Urinary bladder (tissue), 4 donors: ENCODE measurements around the gene RASAL3. TPM values are rescaled to one million over a fixed set of nuclear protein-coding genes. Genes with fewer than 3 reads are reported as not detected.
"Not testable (repeated sequence)": the region's sequence is repeated elsewhere in the genome, so short reads cannot be mapped to it uniquely, and the experiment has no call there.

Experiments
- DNase-seq: peaks from one replicate; pipeline ENCODE4 v3.0.0-alpha.2; 2015; ENCODE audit errors: extremely low spot score
- H3K27ac ChIP-seq: one replicate; pipeline ENCODE4 v1.5.1; 2013; ENCODE audit warnings: low read depth, mild to moderate bottlenecking, moderate library complexity
- H3K36me3 ChIP-seq: one replicate; pipeline ENCODE4 v1.6.1; 2013; ENCODE audit warnings: mild to moderate bottlenecking, moderate library complexity; ENCODE audit not compliant: insufficient read depth
- H3K4me1 ChIP-seq: one replicate; pipeline ENCODE4 v1.6.1; 2013; ENCODE audit warnings: mild to moderate bottlenecking, moderate library complexity; ENCODE audit not compliant: insufficient read depth
- H3K4me3 ChIP-seq: one replicate; pipeline ENCODE4 v1.5.1; 2013; ENCODE audit warnings: low read depth, low read length
- WGBS: extraction: QIAGEN DNeasy Blood & Tissue Kit; methylation state at CpG from one replicate; pipeline ENCODE4 v1.1.7; 2013; 5-methylcytosine and 5-hydroxymethylcytosine counted together
- polyA plus RNA-seq: library from polyadenylated mRNA; stranded (reverse); fragments of 200-250 nt; gene quantifications from one replicate; pipeline ENCODE4 v1.2.3, GENCODE V29; 2013
- total RNA-seq: library from RNA; depleted of rRNA; stranded (reverse); fragments of >200 nt; gene quantifications from one replicate; pipeline ENCODE4 v1.2.3, GENCODE V29; 2014
- donor health status: healthy with polysubstance abuse.
- donor health status: healthy.

The RASAL3 gene
- total and polyA plus RNA-seq, 2 donors: 0.85 to 1.8 TPM

- H3K36me3 ChIP-seq: peaks cover 7% of the 10 kb centered on the region
- no peaks in the 10 kb centered on the region for H3K4me1 ChIP-seq
- no peak for DNase-seq
- no peak overlapping the region for H3K4me3 ChIP-seq
- 52% methylated on average over 12 of the region's 12 CpGs for WGBS
- peak overlapping the region; percentile 27 for H3K27ac ChIP-seq
Measured at GRCh38 chr19:15421136-15421695, 43.1 kb downstream of the RASAL3 start.

- no peaks in the 10 kb centered on the region for H3K4me1 ChIP-seq
- peak overlapping the region; percentile 29 for H3K4me3 ChIP-seq
- no peak overlapping the region for H3K27ac ChIP-seq
- H3K36me3 ChIP-seq: peaks cover 4% of the 10 kb centered on the region
- no peak for DNase-seq
- WGBS: 26% methylated on average over 16 of the region's 16 CpGs
Measured at GRCh38 chr19:15419413-15420025, 44.8 kb downstream of the RASAL3 start.

DNA sequence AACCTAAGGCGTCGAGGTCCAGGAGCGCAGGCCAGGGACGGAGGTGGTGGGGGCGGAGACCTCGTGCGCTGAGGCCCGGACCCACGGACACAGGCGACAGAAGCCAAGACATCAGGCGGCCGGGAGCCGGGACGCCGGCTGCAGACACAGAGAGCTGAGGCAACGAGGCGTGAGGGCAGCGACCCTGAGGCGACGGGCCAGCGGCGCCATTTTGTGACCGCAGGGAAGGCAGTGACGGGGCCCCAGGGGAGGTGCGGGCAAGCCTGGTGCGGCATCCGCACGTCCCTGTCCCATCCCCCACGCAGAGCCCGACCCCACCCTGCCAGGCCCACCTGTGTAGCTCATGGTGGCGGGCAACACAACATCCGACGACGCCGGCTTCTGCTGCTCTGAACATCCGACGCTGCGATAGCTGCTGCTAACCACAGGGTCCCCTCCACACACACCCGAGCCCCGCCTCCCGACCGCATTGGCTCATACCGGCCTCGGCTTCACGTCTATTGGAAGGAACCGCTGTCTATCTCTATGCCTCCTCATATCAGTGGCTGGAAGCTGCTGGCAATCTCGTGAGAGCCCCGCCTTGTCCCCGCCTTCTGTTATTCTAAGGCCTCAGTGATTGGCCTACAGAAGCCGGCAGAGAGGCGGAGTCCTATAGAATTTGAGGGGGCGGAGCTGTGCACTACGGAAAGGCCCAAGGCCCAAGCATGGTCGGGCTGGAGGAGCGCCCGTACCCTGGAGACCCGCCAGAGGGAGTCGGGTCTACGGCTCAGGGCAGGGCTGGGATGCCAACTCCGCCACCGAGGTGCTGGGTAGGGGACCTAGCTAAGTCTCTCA is 45.5 kb downstream of the RASAL3 start, which contains the start of gene AKAP8L:
AKAP8L (minus strand) TSS at position 410 of the 834 bp plus-strand sequence; CDS start at position 345, 65 bp downstream.
- H3K4me3 ChIP-seq: peak within 1 kb of the TSS; percentile 86
- peaks cover 4% of the 10 kb centered on the region for H3K36me3 ChIP-seq
- no peaks in the 10 kb centered on the region for H3K4me1 ChIP-seq
- peak; percentile 98 for DNase-seq
- WGBS: under 1% methylated on average over 61 of the region's 61 CpGs
- H3K27ac ChIP-seq: peak within 1 kb of the TSS; percentile 60

DNA sequence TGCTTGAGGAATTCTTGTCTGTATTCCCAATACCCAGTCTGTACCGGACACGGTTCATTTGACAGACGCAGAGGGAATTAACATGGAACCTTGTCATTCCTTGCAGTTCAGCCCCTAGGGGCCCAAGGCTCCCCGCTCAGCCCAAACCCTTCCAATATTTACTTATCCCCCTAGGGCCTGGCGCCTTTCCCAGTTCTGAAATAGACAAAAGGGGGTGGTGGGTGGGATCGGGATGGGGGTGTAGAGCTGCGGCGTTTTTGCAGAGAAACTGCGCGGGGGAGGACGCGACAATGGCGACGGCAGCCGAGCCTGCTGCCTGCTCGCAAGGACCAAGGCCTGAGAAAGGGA is 46.1 kb downstream of the RASAL3 start:
- Histone ChIP-seq H3K36me3 (peaks cover 3% of the 10 kb centered on the region), H3K4me3 (peak overlapping the region; percentile 86), H3K27ac (peak overlapping the region; percentile 60), H3K4me1 (no peaks in the 10 kb centered on the region)
- WGBS: under 1% methylated on average over 16 of the region's 16 CpGs
- no peak for DNase-seq

- H3K4me1 ChIP-seq: no peaks in the 10 kb centered on the region
- 7% methylated on average over 9 of the region's 9 CpGs for WGBS
- H3K36me3 ChIP-seq: no peaks in the 10 kb centered on the region
- no peak for DNase-seq
- peak overlapping the region; percentile 86 for H3K4me3 ChIP-seq
- H3K27ac ChIP-seq: no peak overlapping the region
Measured at GRCh38 chr19:15417699-15418098, 46.6 kb downstream of the RASAL3 start.

DNA sequence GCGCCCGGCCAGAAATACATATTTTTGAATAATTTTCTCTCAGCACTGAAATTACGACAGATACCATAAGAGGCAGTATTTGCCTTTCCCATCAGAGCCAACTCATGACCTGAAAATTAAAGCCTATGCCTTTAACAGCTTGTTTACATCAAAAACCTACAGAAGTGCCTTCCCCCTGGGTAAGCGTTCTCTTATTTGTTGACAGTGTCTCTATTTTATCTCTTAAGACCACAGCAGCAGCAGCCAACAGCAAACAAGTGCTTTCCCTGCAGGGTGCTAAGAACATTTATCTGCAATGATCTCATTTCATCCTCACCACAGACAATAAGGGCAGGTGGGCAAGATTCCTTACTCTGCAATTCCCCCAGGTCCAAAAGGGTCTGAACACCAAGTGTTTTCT is 51.5 kb downstream of the RASAL3 start:
- Histone ChIP-seq H3K27ac (no peak overlapping the region), H3K4me1 (no peaks in the 10 kb centered on the region), H3K36me3 (no peaks in the 10 kb centered on the region), H3K4me3 (no peak overlapping the region)
- no peak for DNase-seq
- 59% methylated on average over 4 of the region's 4 CpGs for WGBS

- not testable (repeated sequence) for H3K4me3 ChIP-seq, H3K27ac ChIP-seq, H3K36me3 ChIP-seq, H3K4me1 ChIP-seq, DNase-seq
- 91% methylated on average over 2 of the region's 2 CpGs for WGBS
Measured at GRCh38 chr19:15411351-15411750, 53.0 kb downstream of the RASAL3 start.

GRCh38 chr19:15404780-15405211 is 59.5 kb downstream of the RASAL3 start:
- 41% methylated on average over 3 of the region's 3 CpGs for WGBS
- no peak for DNase-seq
- no peak overlapping the region for H3K4me3 ChIP-seq
- H3K27ac ChIP-seq: no peak overlapping the region
- H3K36me3 ChIP-seq: peaks cover 2% of the 10 kb centered on the region
- H3K4me1 ChIP-seq: no peaks in the 10 kb centered on the region

DNA sequence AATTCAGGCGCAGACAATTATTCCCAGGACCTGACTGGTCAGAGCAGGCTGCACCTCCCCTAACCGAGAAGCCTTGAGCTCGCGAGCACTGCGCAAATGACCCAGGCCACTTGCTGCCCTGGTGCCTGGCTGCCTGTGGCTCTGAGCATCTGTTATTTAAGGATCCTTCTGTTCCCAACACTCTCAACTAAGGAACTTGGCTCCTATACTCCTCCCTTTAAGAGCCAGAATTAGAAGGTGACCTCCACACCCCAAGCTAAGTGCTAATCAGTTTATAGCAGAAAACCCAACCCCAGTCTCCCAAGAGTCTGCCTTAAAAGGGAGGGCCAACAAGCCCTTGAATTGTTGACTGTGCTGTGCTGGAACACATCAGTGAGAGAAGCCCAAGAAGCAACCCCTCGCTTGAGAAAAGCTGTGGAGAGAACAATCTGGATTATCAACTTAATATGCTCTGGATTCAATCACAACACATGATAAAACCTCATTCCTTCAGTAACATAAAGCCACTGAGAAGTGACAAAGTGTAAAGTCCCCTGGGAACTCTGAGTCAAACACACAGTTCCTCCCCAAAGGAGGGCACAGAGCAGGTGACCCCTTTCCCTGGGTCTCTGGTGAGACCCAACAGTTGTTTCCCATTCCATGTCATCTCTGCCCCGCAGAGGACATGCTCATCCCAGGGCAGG is 60.1 kb downstream of the RASAL3 start:
- WGBS: 52% methylated on average over 7 of the region's 7 CpGs
- peaks cover 2% of the 10 kb centered on the region for H3K36me3 ChIP-seq
- no peaks in the 10 kb centered on the region for H3K4me1 ChIP-seq
- no peak for DNase-seq
- no peak overlapping the region for H3K27ac ChIP-seq
- H3K4me3 ChIP-seq: no peak overlapping the region

- DNase-seq: no peak
- no peaks in the 10 kb centered on the region for H3K4me1 ChIP-seq
- WGBS: 90% methylated on average over 10 of the region's 10 CpGs
- H3K36me3 ChIP-seq: peaks cover 10% of the 10 kb centered on the region
- H3K27ac ChIP-seq: no peak overlapping the region
- no peak overlapping the region for H3K4me3 ChIP-seq
Measured at GRCh38 chr19:15403151-15403531, 61.2 kb downstream of the RASAL3 start.

- H3K4me1 ChIP-seq: no peaks in the 10 kb centered on the region
- WGBS: 84% methylated on average over 15 of the region's 15 CpGs
- no peak overlapping the region for H3K27ac ChIP-seq
- peaks cover 15% of the 10 kb centered on the region for H3K36me3 ChIP-seq
- H3K4me3 ChIP-seq: no peak overlapping the region
- no peak for DNase-seq
Measured at GRCh38 chr19:15402411-15403150, 61.8 kb downstream of the RASAL3 start.
